CD4-positive, alpha-beta memory T cell (primary cell): ENCODE measurements around the gene PIP5K1A. TPM values are rescaled to one million over a fixed set of nuclear protein-coding genes. Genes with fewer than 3 reads are reported as not detected.
"Not testable (repeated sequence)": the region's sequence is repeated elsewhere in the genome, so short reads cannot be mapped to it uniquely, and the experiment has no call there.

Source experiments
- CTCF ChIA-PET: fragments of 350-600 bp; sonication (Branson Sonifier 250); formaldehyde crosslinking; loops from one replicate; lab custom pipeline; 2021; ENCODE audit warnings: inconsistent platforms; ENCODE audit not compliant: partially characterized antibody; lab: Charles Lee
- POLR2A ChIA-PET: fragments of 350-600 bp; sonication (Branson Sonifier 250); formaldehyde crosslinking; loops from one replicate; lab custom pipeline; 2021; ENCODE audit not compliant: partially characterized antibody; lab: Charles Lee
- DNase-seq, 5 donors: peaks; one replicate each; pipeline versions ENCODE4 v3.0.0 to v3.0.0-alpha.2; 2020 to 2022; ENCODE audit warnings: mixed read lengths in 1 of 5
- H3K27ac ChIP-seq: one replicate; pipeline ENCODE4 v1.7.0; 2013; ENCODE audit warnings: low read depth, low read length
- H3K27me3 ChIP-seq: 2 replicates; pipeline ENCODE4 v1.7.0; 2013; ENCODE audit warnings: mild to moderate bottlenecking, low read length, moderate library complexity; ENCODE audit not compliant: insufficient read depth
- H3K36me3 ChIP-seq: 2 replicates; pipeline ENCODE4 v1.7.0; 2013; ENCODE audit warnings: mild to moderate bottlenecking, low read length, moderate library complexity; ENCODE audit not compliant: insufficient read depth
- H3K4me1 ChIP-seq: 2 replicates; pipeline ENCODE4 v1.7.0; 2013; ENCODE audit warnings: mild to moderate bottlenecking, low read length, moderate library complexity; ENCODE audit not compliant: insufficient read depth
- H3K4me3 ChIP-seq, 2 donors: one replicate each; pipeline ENCODE4 v1.7.0; 2013; ENCODE audit warnings: low read length in 2 of 2, mild to moderate bottlenecking in 1 of 2
- H3K9me3 ChIP-seq, 2 donors: one replicate each; pipeline ENCODE4 v1.7.0; 2013; ENCODE audit warnings: low read length in 2 of 2, control low read depth in 1 of 2; ENCODE audit not compliant: control insufficient read depth in 1 of 2
- H3K27ac Mint-ChIP-seq, 7 donors: one replicate each; pipeline ENCODE4 v1.8.0; 2020 to 2021; ENCODE audit warnings: mixed read lengths in 7 of 7, mild to moderate bottlenecking in 6 of 7, inconsistent platforms in 3 of 7, moderate library complexity in 3 of 7
- H3K27me3 Mint-ChIP-seq, 2 donors: one replicate each; pipeline ENCODE4 v1.8.0; 2020 to 2021; ENCODE audit warnings: mixed read lengths in 2 of 2
- H3K36me3 Mint-ChIP-seq, 2 donors: one replicate each; pipeline ENCODE4 v1.8.0; 2020 to 2021; ENCODE audit warnings: mixed read lengths in 2 of 2, inconsistent platforms in 1 of 2, mild to moderate bottlenecking in 1 of 2
- H3K4me1 Mint-ChIP-seq, 4 donors: one replicate each; pipeline ENCODE4 v1.8.0; 2020 to 2021; ENCODE audit warnings: mixed read lengths in 4 of 4, mild to moderate bottlenecking in 1 of 4
- H3K4me3 Mint-ChIP-seq, 8 donors: one replicate each; pipeline ENCODE4 v1.8.0; 2020 to 2021; ENCODE audit warnings: mixed read lengths in 8 of 8, mild to moderate bottlenecking in 7 of 8, moderate library complexity in 6 of 8, inconsistent platforms in 3 of 8
- H3K9me3 Mint-ChIP-seq, 8 donors: one replicate each; pipeline ENCODE4 v1.8.0; 2020 to 2021; ENCODE audit warnings: mixed read lengths in 8 of 8, mild to moderate bottlenecking in 5 of 8, inconsistent platforms in 3 of 8, moderate library complexity in 1 of 8
- intact Hi-C: fragments of 100-400 bp; cut with micrococcal nuclease; formaldehyde crosslinking; loops from one replicate; pipeline ENCODE4 v1.15.1; 2023
- polyA plus RNA-seq, 2 donors: library from polyadenylated mRNA; unstranded; fragments of 300-500 nt; fragmentation: Illumina TruSeq; gene quantifications; one replicate each; pipeline ENCODE4 v1.2.3, GENCODE V29; 2021
- total RNA-seq, 2 experiments: library from RNA; stranded (reverse); gene quantifications; one replicate each; pipeline ENCODE4 v1.2.3, GENCODE V29; 2021

Gene PIP5K1A
- total and polyA plus RNA-seq, 4 experiments from 2014 or later = 13.7 to 53.1 (median 33.5) TPM

DNA sequence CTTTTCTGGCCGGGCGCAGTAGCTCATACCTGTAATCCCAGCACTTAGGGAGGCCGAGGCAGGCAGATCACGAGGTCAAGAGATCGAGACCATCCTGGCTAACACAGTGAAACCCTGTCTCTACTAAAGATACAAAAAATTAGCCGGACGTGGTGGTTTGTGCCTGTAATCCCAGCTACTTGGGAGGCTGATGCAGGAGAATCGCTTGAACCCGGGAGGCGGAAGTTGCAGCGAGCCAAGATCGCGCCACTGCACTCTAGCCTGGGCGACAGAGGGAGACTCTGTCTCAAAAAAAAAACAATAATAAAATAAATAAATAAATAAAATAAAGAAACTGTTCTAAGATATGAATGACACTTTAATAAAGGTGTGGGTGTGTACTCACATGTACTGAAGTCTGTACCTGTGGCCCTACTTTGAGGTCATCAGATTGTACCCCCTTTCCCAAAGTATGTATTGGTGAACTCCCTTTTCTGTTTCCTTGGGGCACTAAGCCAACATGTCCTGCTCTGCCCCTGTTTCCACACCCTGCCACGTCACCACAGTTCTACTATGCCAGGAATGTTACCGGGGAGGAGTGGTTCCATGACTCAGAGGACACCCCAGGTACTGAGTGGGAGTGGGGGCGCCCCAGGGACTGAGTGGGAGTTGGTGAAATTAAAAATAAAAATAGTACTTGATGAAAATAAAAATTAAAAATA is 3.3 kb upstream of the PIP5K1A start:
- peaks cover 1 to 12% of the 10 kb centered on the region in 2 donors for H3K36me3 Mint-ChIP-seq
- H3K27ac Mint-ChIP-seq, H3K27me3 Mint-ChIP-seq, H3K27me3 ChIP-seq, DNase-seq, H3K9me3 ChIP-seq, H3K9me3 Mint-ChIP-seq, H3K27ac ChIP-seq, H3K4me3 Mint-ChIP-seq, H3K4me3 ChIP-seq, H3K36me3 ChIP-seq: not testable (repeated sequence)
- intact Hi-C loops = loop anchor here (5.0 to 10.0 kb wide), 2 partner anchors 38 to 200 kb away; partner anchors contain the start of genes PSMB4 and TNFAIP8L2
- ChIA-PET POLR2A (interaction anchor here (0.6 to 1.8 kb wide), 2 partner anchors 57 to 95 kb away, joined by 3 to 7 read pairs; no protein-coding TSS in a partner anchor), CTCF (interaction anchor here (0.8 to 3.8 kb wide), 7 partner anchors 17 to 145 kb away, joined by 3 to 20 read pairs (median 6); no protein-coding TSS in a partner anchor)
- peaks cover 21 to 43% (median 35%) of the 10 kb centered on the region in 4 donors for H3K4me1 Mint-ChIP-seq
- peaks cover 25% of the 10 kb centered on the region for H3K4me1 ChIP-seq

DNA sequence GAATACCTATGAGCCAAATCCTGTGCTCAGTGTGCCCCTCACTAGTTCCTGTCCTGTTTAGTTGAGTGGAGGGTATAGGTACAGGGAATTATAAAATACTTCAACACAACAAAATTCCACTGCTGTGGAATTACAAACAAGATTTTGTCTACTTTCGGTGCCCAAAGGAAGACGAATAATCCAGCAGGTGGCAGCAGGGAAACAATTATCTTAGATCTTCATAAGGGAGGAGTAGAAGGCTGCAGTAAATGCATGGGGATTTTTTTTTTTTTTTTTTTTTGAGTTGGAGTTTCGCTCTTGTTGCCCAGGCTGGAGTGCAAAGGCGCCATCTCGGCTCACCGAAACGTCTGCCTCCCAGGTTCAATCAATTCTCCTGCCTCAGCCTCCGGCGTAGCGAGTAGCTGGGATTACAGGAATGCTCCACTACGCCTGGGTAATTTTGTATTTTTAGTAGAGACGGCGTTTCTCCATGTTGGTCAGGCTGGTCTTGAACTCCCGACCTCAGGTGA is 2.0 kb upstream of the PIP5K1A start:
- Mint-ChIP-seq H3K4me1 (peaks cover 24 to 41% (median 33%) of the 10 kb centered on the region in 4 donors), H3K27ac (peak overlapping the region in 2 of 7 donors; percentile 63 to 78), H3K4me3 (peak overlapping the region in 7 of 8 donors; percentile 26 to 67 (median 51)), H3K27me3 (peaks cover 0 to 2% of the 10 kb centered on the region in 2 donors), H3K9me3 (peaks cover 0 to 3% (median 0%) of the 10 kb centered on the region in 8 donors), H3K36me3 (peaks cover 3 to 11% of the 10 kb centered on the region in 2 donors)
- POLR2A ChIA-PET = interaction anchor here (0.6 kb wide), 1 partner anchor 165 kb away, joined by 3 read pairs; no protein-coding TSS in a partner anchor
- Histone ChIP-seq H3K9me3 (no peaks in the 10 kb centered on the region), H3K27ac (no peak overlapping the region), H3K27me3 (no peaks in the 10 kb centered on the region), H3K4me3 (no peak overlapping the region), H3K36me3 (no peaks in the 10 kb centered on the region), H3K4me1 (peaks cover 27% of the 10 kb centered on the region)
- CTCF ChIA-PET = interaction anchor here (0.7 to 3.8 kb wide), 10 partner anchors 35 to 728 kb away, joined by 3 to 20 read pairs (median 4); no protein-coding TSS in a partner anchor
- intact Hi-C loops = loop anchor here (1.0 to 10.0 kb wide), 2 partner anchors 55 to 198 kb away; partner anchors contain the start of gene PSMB4
- DNase-seq = peak; percentile 59 to 74 (median 63)

GRCh38 chr1:151197863-151198253 is 494 bp upstream of the PIP5K1A start:
- H3K9me3 ChIP-seq = no peaks in the 10 kb centered on the region
- Mint-ChIP-seq H3K9me3 (peaks cover 0 to 3% (median 0%) of the 10 kb centered on the region in 8 donors), H3K4me3 (peak overlapping the region; percentile 96 to 100 (median 98)), H3K4me1 (peaks cover 28 to 53% (median 40%) of the 10 kb centered on the region in 4 donors), H3K27me3 (peaks cover 0 to 2% of the 10 kb centered on the region in 2 donors), H3K36me3 (peaks cover 3 to 18% of the 10 kb centered on the region in 2 donors), H3K27ac (peak overlapping the region; percentile 93 to 100 (median 97))
- CTCF ChIA-PET = interaction anchor here (1.8 to 3.8 kb wide), 2 partner anchors 54 to 142 kb away, joined by 12 to 17 read pairs; no protein-coding TSS in a partner anchor
- H3K27ac ChIP-seq = peak overlapping the region; percentile 79
- peaks cover 34% of the 10 kb centered on the region for H3K4me1 ChIP-seq
- peak in 1 of 5 donors; percentile 2 for DNase-seq
- H3K36me3 ChIP-seq = peaks cover 2% of the 10 kb centered on the region
- POLR2A ChIA-PET = interaction anchor here (0.6 to 4.5 kb wide), 4 partner anchors 8 to 191 kb away, joined by 3 to 25 read pairs (median 3); partner anchors contain the start of genes MINDY1 and VPS72
- intact Hi-C loops = loop anchor here (1.0 to 10.0 kb wide), 5 partner anchors 8 to 197 kb away; partner anchors contain the start of genes PSMB4, RFX5, SCNM1 and VPS72
- H3K4me3 ChIP-seq = peak overlapping the region; percentile 89 to 99
- no peaks in the 10 kb centered on the region for H3K27me3 ChIP-seq

DNA sequence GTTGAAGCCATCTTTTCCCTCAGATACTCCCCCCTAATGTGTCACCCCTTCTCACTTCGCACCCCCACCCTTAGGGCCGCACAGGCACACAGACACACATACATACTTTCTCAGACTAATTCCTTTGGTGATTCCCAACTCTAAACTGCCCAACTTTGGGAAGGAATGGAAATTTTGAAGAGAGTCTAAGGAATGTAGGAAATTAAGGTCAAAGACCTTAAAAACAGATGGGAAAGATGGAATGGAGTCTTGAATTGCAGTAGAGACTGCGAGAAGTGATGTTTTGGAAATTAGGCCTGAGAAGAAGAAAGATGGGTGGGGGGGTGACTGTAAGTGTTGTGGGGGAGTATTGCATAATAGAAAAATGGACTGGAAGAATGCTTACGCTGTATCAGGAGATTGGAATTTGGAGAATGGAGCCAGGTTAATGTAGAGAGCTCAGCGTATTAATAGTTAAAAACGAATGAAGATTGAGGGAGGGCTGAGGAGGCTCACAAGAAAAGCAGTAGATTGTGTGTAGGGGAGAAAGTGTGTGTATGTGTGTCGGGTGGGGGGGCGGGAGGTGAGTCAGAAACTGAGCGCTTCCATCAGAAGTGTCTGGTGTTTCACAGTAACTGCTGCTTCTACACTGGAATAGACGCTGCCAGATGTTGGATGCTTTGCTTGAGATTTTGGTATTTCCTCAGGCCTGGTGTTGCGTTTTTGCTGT is 1.7 kb downstream of the PIP5K1A start:
- Histone ChIP-seq H3K27ac (peak overlapping the region; percentile 79), H3K9me3 (no peaks in the 10 kb centered on the region), H3K27me3 (no peaks in the 10 kb centered on the region), H3K4me3 (peak overlapping the region; percentile 89 to 99), H3K4me1 (peaks cover 39% of the 10 kb centered on the region), H3K36me3 (peaks cover 5% of the 10 kb centered on the region)
- peaks cover 3 to 27% of the 10 kb centered on the region in 2 donors for H3K36me3 Mint-ChIP-seq
- peak overlapping the region; percentile 93 to 100 (median 97) for H3K27ac Mint-ChIP-seq
- POLR2A ChIA-PET = interaction anchor here (1.2 to 4.5 kb wide), 5 partner anchors 10 to 55 kb away, joined by 3 to 25 read pairs (median 4); partner anchors contain the start of genes PSMD4, TNFAIP8L2 and VPS72
- CTCF ChIA-PET = interaction anchor here (1.1 to 2.6 kb wide), 4 partner anchors 45 to 141 kb away, joined by 3 to 8 read pairs (median 4); no protein-coding TSS in a partner anchor
- H3K4me3 Mint-ChIP-seq = peak overlapping the region; percentile 96 to 100 (median 98)
- peaks cover 0 to 2% of the 10 kb centered on the region in 2 donors for H3K27me3 Mint-ChIP-seq
- intact Hi-C loops = loop anchor here (2.0 to 10.0 kb wide), 2 partner anchors 147 to 195 kb away; partner anchors contain the start of genes PSMB4 and RFX5
- H3K9me3 Mint-ChIP-seq = peaks cover 0 to 3% (median 0%) of the 10 kb centered on the region in 8 donors
- DNase-seq = peak in 1 of 5 donors; percentile 47
- peaks cover 33 to 60% (median 49%) of the 10 kb centered on the region in 4 donors for H3K4me1 Mint-ChIP-seq

DNA sequence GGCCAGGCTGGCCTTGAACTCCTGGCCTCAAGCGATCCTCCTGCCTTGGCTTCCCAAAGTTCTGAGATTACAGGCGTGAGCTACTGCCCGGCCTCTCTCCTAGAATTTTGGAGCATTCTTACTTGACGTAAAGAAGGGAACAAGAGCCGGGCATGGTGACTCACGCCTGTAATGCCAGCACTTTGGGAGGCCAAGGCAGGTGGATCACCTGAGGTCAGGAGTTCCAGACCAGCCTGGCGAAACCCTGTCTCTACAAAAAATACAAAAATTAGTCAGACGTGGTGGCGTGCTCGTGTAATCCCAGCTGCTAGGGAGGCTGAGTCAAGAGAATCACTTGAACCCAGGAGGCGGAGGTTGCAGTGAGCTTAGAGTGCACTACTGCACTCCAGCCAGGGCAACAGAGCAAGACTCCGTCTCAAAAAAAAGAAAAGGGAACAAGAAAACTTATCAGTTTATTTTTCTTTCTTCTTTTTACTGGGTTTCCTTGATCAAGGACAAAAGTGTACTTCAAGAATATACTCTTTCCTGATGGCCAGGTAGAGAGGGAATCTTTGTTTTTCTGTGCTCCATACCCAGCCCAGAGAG is 7.1 kb downstream of the PIP5K1A start:
- peaks cover 18% of the 10 kb centered on the region for H3K36me3 ChIP-seq
- DNase-seq, H3K27ac ChIP-seq, H3K4me3 ChIP-seq, H3K4me3 Mint-ChIP-seq, H3K27me3 ChIP-seq, H3K27me3 Mint-ChIP-seq, H3K27ac Mint-ChIP-seq, H3K9me3 Mint-ChIP-seq, H3K9me3 ChIP-seq, intact Hi-C loops: not testable (repeated sequence)
- CTCF ChIA-PET = interaction anchor here (2.0 kb wide), 1 partner anchor 47 kb away, joined by 4 read pairs; no protein-coding TSS in a partner anchor
- peaks cover 19% of the 10 kb centered on the region for H3K4me1 ChIP-seq
- POLR2A ChIA-PET = interaction anchor here (1.0 kb wide), 1 partner anchor 16 kb away, joined by 3 read pairs; the partner anchor contains the start of gene VPS72
- Mint-ChIP-seq H3K36me3 (peaks cover 10 to 33% of the 10 kb centered on the region in 2 donors), H3K4me1 (peaks cover 16 to 30% (median 21%) of the 10 kb centered on the region in 4 donors)

- H3K9me3 Mint-ChIP-seq = no peaks in the 10 kb centered on the region
- CTCF ChIA-PET = interaction anchor here (1.5 to 1.9 kb wide), 2 partner anchors 41 to 111 kb away, joined by 4 to 6 read pairs; no protein-coding TSS in a partner anchor
- H3K27ac Mint-ChIP-seq = peak overlapping the region in 1 of 7 donors; percentile 29
Measured at GRCh38 chr1:151210830-151211229, 12.5 kb downstream of the PIP5K1A start.

More at GRCh38 chr1:151210830-151211229, 12.5 kb downstream of the PIP5K1A start:
- no peak overlapping the region for H3K4me3 Mint-ChIP-seq
- Histone ChIP-seq H3K4me1 (peaks cover 22% of the 10 kb centered on the region), H3K36me3 (peaks cover 12% of the 10 kb centered on the region), H3K9me3 (no peaks in the 10 kb centered on the region), H3K4me3 (no peak overlapping the region), H3K27me3 (no peaks in the 10 kb centered on the region), H3K27ac (no peak overlapping the region)
- H3K4me1 Mint-ChIP-seq = peaks cover 18 to 41% (median 22%) of the 10 kb centered on the region in 4 donors
- no peak for DNase-seq
- intact Hi-C loops = no loop called here
- POLR2A ChIA-PET = interaction anchor here (1.0 kb wide), 1 partner anchor 21 kb away, joined by 3 read pairs; the partner anchor contains the start of gene VPS72
- H3K27me3 Mint-ChIP-seq = no peaks in the 10 kb centered on the region
- H3K36me3 Mint-ChIP-seq = peaks cover 13 to 36% of the 10 kb centered on the region in 2 donors
